ENCODE measurements around the gene TMEM258. TPM values are rescaled to one million over a fixed set of nuclear protein-coding genes. Genes with fewer than 3 reads are reported as not detected.
A peak's percentile ranks its signal among the peaks of the same experiment; 100 is the strongest.

TMEM258 gene
- total and polyA plus RNA-seq, 9 donors = 124 to 196 (median 139) TPM

- Histone ChIP-seq H3K36me3 (ENCODE audit: control insufficient read depth, insufficient read depth, low read length) (no peaks in the 10 kb centered on the region), H3K27me3 (ENCODE audit: control insufficient read depth, insufficient read depth, low read length) (peaks cover 30% of the 10 kb centered on the region), H3K27ac (ENCODE audit: low read length) (no peak overlapping the region), H3K4me1 (ENCODE audit: control insufficient read depth, insufficient read depth, low read length) (peaks cover 45% of the 10 kb centered on the region), H3K9me3 (replicated peaks; ENCODE audit: control insufficient read depth, low read depth, low read length) (no peaks in the 10 kb centered on the region), H3K4me3 (ENCODE audit: low read length) (no peak overlapping the region)
- 93% methylated on average over 4 of the region's 5 CpGs for WGBS (ENCODE audit: insufficient coverage)
- no peak for DNase-seq
Observed at GRCh38 chr11:61750631-61751273, 41.6 kb downstream of the TMEM258 start.

- H3K4me3 ChIP-seq (ENCODE audit: low read length) = no peak overlapping the region
- H3K36me3 ChIP-seq (ENCODE audit: control insufficient read depth, insufficient read depth, low read length) = peaks cover 2% of the 10 kb centered on the region
- peak; percentile 45 for DNase-seq
- H3K27ac ChIP-seq (ENCODE audit: low read length) = no peak overlapping the region
- H3K27me3 ChIP-seq (ENCODE audit: control insufficient read depth, insufficient read depth, low read length) = peaks cover 26% of the 10 kb centered on the region
- H3K4me1 ChIP-seq (ENCODE audit: control insufficient read depth, insufficient read depth, low read length) = peaks cover 53% of the 10 kb centered on the region
- no peaks in the 10 kb centered on the region for H3K9me3 ChIP-seq (replicated peaks; ENCODE audit: control insufficient read depth, low read depth, low read length)
- WGBS (ENCODE audit: insufficient coverage) = 15% methylated on average over 12 of the region's 21 CpGs
Observed at GRCh38 chr11:61749591-61750217, 42.7 kb downstream of the TMEM258 start.

GRCh38 chr11:61747967-61748285, 44.5 kb downstream of the TMEM258 start:
- H3K9me3 ChIP-seq (replicated peaks; ENCODE audit: control insufficient read depth, low read depth, low read length) = no peaks in the 10 kb centered on the region
- peaks cover 14% of the 10 kb centered on the region for H3K36me3 ChIP-seq (ENCODE audit: control insufficient read depth, insufficient read depth, low read length)
- peaks cover 15% of the 10 kb centered on the region for H3K27me3 ChIP-seq (ENCODE audit: control insufficient read depth, insufficient read depth, low read length)
- H3K27ac ChIP-seq (ENCODE audit: low read length) = no peak overlapping the region
- no peak overlapping the region for H3K4me3 ChIP-seq (ENCODE audit: low read length)
- no peak for DNase-seq
- WGBS (ENCODE audit: insufficient coverage) = 44% methylated on average over 2 of the region's 3 CpGs
- H3K4me1 ChIP-seq (ENCODE audit: control insufficient read depth, insufficient read depth, low read length) = peaks cover 48% of the 10 kb centered on the region

GRCh38 chr11:61747192-61747966, 45.0 kb downstream of the TMEM258 start:
- 72% methylated on average over 11 of the region's 19 CpGs for WGBS (ENCODE audit: insufficient coverage)

GRCh38 chr11:61746442-61747191, 45.8 kb downstream of the TMEM258 start:
- Histone ChIP-seq H3K9me3 (replicated peaks; ENCODE audit: control insufficient read depth, low read depth, low read length) (no peaks in the 10 kb centered on the region), H3K27me3 (ENCODE audit: control insufficient read depth, insufficient read depth, low read length) (peaks cover 6% of the 10 kb centered on the region), H3K27ac (ENCODE audit: low read length) (no peak overlapping the region), H3K4me1 (ENCODE audit: control insufficient read depth, insufficient read depth, low read length) (peaks cover 53% of the 10 kb centered on the region), H3K4me3 (ENCODE audit: low read length) (no peak overlapping the region), H3K36me3 (ENCODE audit: control insufficient read depth, insufficient read depth, low read length) (peaks cover 21% of the 10 kb centered on the region)
- DNase-seq = no peak
- WGBS (ENCODE audit: insufficient coverage) = 73% methylated on average over 9 of the region's 19 CpGs

More at GRCh38 chr11:61747192-61747966, 45.0 kb downstream of the TMEM258 start:
- Histone ChIP-seq H3K27ac (ENCODE audit: low read length) (no peak overlapping the region), H3K4me3 (ENCODE audit: low read length) (no peak overlapping the region), H3K9me3 (replicated peaks; ENCODE audit: control insufficient read depth, low read depth, low read length) (no peaks in the 10 kb centered on the region), H3K36me3 (ENCODE audit: control insufficient read depth, insufficient read depth, low read length) (peaks cover 14% of the 10 kb centered on the region), H3K4me1 (ENCODE audit: control insufficient read depth, insufficient read depth, low read length) (peaks cover 50% of the 10 kb centered on the region), H3K27me3 (ENCODE audit: control insufficient read depth, insufficient read depth, low read length) (peaks cover 11% of the 10 kb centered on the region)
- peak; percentile 68 for DNase-seq

- peaks cover 53% of the 10 kb centered on the region for H3K4me1 ChIP-seq (ENCODE audit: control insufficient read depth, insufficient read depth, low read length)
- H3K27ac ChIP-seq (ENCODE audit: low read length) = peak overlapping the region; percentile 7
- no peaks in the 10 kb centered on the region for H3K9me3 ChIP-seq (replicated peaks; ENCODE audit: control insufficient read depth, low read depth, low read length)
- peaks cover 3% of the 10 kb centered on the region for H3K27me3 ChIP-seq (ENCODE audit: control insufficient read depth, insufficient read depth, low read length)
- H3K36me3 ChIP-seq (ENCODE audit: control insufficient read depth, insufficient read depth, low read length) = peaks cover 27% of the 10 kb centered on the region
- DNase-seq = no peak
- 46% methylated on average over 12 of the region's 15 CpGs for WGBS (ENCODE audit: insufficient coverage)
- no peak overlapping the region for H3K4me3 ChIP-seq (ENCODE audit: low read length)
Observed at GRCh38 chr11:61745781-61746441, 46.5 kb downstream of the TMEM258 start.

GRCh38 chr11:61744609-61745156, 47.7 kb downstream of the TMEM258 start:
- H3K36me3 ChIP-seq (ENCODE audit: control insufficient read depth, insufficient read depth, low read length) = peaks cover 34% of the 10 kb centered on the region

GRCh38 chr11:61744181-61744580, 48.2 kb downstream of the TMEM258 start:
- WGBS (ENCODE audit: insufficient coverage) = 83% methylated on average over 19 of the region's 20 CpGs
- Histone ChIP-seq H3K27ac (ENCODE audit: low read length) (no peak overlapping the region), H3K9me3 (replicated peaks; ENCODE audit: control insufficient read depth, low read depth, low read length) (no peaks in the 10 kb centered on the region), H3K27me3 (ENCODE audit: control insufficient read depth, insufficient read depth, low read length) (no peaks in the 10 kb centered on the region), H3K4me3 (ENCODE audit: low read length) (no peak overlapping the region), H3K36me3 (ENCODE audit: control insufficient read depth, insufficient read depth, low read length) (peaks cover 36% of the 10 kb centered on the region), H3K4me1 (ENCODE audit: control insufficient read depth, insufficient read depth, low read length) (peaks cover 51% of the 10 kb centered on the region)
- no peak for DNase-seq

More at GRCh38 chr11:61744609-61745156, 47.7 kb downstream of the TMEM258 start:
- no peak overlapping the region for H3K27ac ChIP-seq (ENCODE audit: low read length)
- peaks cover 55% of the 10 kb centered on the region for H3K4me1 ChIP-seq (ENCODE audit: control insufficient read depth, insufficient read depth, low read length)
- no peak overlapping the region for H3K4me3 ChIP-seq (ENCODE audit: low read length)
- peaks cover under 1% of the 10 kb centered on the region for H3K27me3 ChIP-seq (ENCODE audit: control insufficient read depth, insufficient read depth, low read length)
- WGBS (ENCODE audit: insufficient coverage) = 82% methylated on average over 7 of the region's 10 CpGs
- H3K9me3 ChIP-seq (replicated peaks; ENCODE audit: control insufficient read depth, low read depth, low read length) = no peaks in the 10 kb centered on the region
- no peak for DNase-seq

- no peaks in the 10 kb centered on the region for H3K9me3 ChIP-seq (replicated peaks; ENCODE audit: control insufficient read depth, low read depth, low read length)
- H3K4me3 ChIP-seq (ENCODE audit: low read length) = no peak overlapping the region
- WGBS (ENCODE audit: insufficient coverage) = 89% methylated on average over 42 of the region's 42 CpGs
- H3K27ac ChIP-seq (ENCODE audit: low read length) = no peak overlapping the region
- H3K4me1 ChIP-seq (ENCODE audit: control insufficient read depth, insufficient read depth, low read length) = peaks cover 47% of the 10 kb centered on the region
- no peak for DNase-seq
- H3K27me3 ChIP-seq (ENCODE audit: control insufficient read depth, insufficient read depth, low read length) = no peaks in the 10 kb centered on the region
- H3K36me3 ChIP-seq (ENCODE audit: control insufficient read depth, insufficient read depth, low read length) = peaks cover 39% of the 10 kb centered on the region
Observed at GRCh38 chr11:61743486-61744095, 48.8 kb downstream of the TMEM258 start.

All from muscle of leg (tissue), 11 donors.